HG03095 (cell line): ENCODE measurements around the gene EXOC3L1.

Source experiments
- ATAC-seq: cut with Tn5 transposase; IDR thresholded peaks from one replicate; pipeline ENCODE4 v1.9.1; 2021; ENCODE audit warnings: moderate library complexity; ENCODE audit not compliant: unreplicated experiment

Gene EXOC3L1

DNA sequence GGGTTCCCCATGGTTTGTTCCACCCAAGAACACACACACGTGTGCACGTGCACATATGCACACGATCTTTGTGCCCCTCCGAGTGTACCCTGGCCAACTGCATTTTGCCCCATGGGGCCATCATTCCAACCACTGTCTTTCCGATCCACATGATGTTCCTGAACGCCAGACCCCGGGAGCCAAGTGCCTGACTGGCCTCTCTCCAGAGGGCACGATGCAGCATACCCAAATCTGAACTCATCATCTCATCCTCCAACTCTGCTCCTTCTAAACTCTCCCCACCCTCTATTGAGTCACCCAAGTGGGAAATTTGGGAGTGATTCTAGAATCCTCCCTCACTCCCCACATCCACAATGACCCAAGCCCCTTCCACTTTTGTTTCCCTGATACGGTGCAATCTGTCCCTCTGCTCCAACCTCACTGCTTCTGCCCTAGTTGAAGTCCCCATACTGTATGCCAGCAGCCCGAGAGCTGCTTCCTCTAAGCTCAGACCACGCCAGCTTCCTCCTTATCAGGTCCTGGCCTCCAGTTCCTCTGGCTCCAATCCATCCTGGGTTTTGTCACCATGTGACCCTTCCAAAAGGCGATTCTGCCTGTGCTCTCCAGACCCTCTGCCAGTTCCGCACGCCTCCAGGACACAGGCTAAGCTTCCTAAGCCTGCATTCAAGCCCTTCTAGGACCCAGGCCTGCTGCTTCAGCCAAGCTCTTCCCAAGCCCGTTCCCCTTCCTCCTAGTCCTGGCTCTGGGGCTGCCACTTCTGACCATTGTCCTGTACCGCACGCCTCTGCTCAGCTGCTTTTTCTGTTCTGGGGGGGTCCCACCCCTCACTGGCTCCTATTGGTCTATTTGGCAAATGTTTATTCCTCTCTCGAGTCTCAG, 26.9 kb upstream of the EXOC3L1 start:
- no peak for ATAC-seq

DNA sequence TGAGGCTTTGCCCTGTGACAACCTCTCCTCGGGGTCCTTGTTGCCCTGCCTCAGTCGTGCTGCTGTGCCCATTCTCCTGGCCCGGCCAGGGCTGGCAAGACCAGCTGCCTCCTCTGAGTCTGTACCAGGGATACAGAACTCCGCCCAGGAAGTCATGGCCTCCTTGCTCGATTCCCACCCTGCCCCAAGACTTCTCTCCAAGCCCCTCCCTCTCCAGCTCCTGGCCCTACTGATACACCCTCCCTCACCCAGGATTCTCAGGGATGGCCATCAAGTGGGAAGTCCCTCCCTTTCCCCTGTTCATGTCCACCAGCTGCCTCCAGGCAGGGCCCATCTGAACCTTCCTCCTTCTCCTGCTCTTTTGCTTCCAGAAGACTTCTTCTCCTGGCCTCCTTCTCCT, 25.8 kb upstream of the EXOC3L1 start:
- ATAC-seq: no peak

DNA sequence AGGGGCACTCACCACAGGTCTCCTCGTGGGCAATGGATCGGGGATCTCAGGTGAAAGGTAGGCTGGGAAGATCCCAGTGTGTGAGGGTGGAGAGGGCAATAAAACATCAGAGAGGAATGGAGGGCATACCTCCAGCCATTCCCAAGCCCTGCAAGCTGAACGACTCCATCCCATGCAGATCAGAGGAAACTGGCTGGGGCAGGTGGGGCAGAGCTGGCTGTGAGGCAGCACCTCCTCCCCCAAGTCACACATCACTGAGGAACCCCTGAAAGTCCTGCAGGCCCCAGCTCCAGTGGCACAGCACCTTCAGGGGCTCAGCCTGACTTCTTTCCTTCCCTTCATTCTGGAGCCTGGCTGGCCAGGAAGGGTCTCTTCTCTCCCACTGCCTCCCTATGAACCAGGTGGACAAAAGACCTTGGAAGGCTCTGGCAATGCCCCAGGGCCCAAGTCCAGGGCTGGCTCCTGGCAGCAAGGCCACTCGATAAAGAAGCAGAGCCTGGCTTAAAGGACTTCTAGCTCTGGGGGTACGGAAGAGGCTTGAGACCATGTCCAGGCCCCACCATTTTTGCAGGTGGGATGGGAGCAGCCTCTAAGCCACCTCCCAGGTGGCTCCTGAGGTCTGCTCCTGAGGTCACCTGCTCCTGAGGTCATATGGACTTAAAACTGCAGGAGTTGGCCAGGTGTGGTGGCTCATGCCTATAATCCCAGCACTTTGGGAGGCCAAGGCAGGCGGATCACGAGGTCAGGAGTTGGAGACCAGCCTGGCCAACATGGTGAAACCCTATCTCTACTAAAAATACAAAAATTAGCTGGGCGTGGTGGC, 23.5 kb upstream of the EXOC3L1 start:
- no peak for ATAC-seq

DNA sequence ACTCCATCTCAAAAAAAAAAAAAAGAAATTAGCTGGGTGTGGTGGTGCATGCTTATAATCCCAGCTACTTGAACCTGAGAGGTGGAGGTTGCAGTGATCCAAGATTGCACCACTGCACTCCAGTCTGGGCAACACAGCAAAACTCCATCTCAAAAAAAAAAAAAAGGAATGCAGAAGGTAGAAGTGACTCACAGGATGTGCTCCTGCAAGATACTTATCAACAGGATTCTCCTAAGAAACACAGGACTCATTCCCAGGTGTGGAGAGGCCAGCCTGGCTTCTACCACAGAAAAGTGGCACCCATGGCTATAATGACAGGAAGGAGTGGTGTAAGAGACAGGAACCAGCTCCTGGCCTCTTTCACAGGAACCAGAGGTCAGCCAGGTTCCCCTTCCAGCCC, 22.8 kb upstream of the EXOC3L1 start:
- ATAC-seq: no peak

DNA sequence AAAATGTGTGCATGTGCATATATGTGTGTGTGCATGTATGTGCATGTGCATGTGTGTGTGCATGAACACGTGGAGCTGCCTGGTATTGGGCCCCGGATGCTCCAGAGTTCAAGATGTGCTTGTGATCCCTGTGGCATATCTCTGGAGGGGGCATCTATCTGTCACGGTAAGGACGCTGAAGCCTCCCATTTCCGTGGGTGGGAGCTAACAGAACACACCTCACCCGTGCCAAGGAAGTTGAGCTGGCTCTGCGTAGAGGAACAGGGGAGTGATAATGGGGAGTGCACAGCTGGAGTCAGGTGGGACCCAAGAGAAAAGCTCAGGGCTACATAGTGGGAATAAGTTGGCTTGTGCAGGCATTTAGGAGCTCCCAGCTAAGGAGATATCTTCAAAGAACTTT, 21.7 kb upstream of the EXOC3L1 start:
- no peak for ATAC-seq

DNA sequence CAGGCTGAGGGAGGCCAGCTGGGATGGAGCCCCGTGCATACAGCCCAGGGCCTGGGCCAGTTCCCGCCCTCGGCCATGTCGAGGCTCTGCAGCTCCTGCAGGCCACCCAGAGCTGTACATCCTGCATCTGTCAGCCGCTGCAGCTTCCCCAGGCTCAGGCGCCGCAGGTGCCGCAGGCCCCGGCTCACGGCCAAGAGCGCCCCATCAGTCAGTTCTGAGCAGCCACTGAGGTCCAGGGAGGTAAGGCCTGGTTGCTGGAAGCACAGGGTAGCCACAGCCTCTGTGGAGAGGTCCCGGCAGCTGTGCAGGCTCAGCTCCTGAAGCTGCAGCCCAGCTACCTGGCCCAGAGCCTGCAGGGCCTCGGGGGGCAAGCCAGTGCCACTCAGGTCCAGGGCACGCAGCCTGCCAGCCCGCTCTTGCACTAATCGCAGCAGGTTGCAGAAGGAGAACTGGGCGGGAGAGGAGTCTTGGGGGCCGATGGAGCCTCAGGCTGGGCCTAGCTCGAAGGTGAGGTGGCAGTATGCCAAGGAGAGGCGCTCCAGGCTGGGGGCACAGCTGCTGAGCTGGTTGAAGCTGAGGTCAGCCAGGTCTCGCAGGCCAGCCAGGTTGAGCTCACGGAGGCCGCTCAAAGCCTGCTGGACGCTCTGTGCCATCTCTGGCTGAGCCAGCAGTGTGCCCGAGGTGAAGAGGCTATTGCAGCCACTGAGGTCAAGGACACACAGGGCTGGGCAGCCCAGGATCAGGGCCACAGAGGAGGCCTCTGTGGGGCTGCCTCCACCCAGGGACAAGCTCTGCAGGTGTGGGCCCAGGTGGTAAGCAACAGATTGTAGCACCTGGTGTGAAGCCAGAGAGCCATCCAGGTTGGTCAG, 20.4 kb upstream of the EXOC3L1 start:
- no peak for ATAC-seq

DNA sequence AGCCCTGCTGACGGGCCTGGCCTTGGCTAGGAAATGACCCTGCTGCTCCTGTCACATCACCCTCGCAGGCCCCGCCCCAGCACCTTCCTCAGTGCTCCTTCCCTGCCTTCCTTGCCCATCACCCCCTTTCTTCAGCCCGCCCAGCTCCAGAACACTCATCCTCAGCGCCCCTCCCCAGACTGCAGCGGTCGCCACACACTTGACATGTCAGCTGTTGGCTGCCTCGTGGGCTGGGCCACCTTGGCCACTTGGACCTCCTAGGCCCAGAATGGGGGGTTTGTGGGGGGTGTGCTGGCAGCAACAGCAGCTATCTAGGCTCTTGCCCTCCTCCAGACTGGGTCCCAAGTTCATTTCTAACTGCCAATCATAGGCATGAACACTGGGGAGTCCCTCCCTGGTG, 19.6 kb upstream of the EXOC3L1 start:
- no peak for ATAC-seq

DNA sequence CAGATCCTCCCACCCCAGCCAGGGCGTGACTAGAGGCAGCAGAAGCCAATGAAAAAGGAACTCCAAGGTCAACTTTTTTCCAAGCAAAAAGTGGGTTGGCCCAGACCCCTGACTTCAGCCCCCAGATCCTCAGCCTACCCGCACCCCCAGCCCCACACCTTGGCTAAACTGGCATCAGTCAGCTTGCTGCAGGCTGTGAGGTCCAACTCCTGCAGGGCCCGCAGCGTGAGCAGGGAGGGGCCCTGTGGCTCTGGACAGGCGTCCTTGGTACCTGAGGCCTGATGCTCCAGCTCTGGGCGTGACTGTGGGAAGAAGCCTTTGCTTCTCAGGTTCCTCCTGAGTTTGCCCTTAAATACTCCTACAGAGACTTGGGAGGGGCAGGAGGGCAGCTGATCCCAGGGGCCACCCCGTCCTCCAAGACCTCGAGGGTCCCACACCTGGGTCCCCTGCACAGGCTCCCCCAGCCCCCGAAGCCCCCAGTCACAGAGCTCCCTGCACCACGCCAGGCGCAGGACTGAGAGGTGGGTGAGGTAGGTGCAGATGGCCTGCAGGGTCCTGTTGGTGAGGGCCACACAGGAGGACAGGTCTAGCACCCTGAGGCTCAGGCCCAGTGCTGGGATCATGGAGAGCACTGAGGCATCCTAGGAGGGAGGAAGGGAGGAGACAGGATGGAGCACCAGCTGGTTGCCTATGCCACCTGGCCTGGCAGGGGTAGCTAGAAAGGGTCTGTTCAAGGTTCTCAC, 18.4 kb upstream of the EXOC3L1 start:
- no peak for ATAC-seq

DNA sequence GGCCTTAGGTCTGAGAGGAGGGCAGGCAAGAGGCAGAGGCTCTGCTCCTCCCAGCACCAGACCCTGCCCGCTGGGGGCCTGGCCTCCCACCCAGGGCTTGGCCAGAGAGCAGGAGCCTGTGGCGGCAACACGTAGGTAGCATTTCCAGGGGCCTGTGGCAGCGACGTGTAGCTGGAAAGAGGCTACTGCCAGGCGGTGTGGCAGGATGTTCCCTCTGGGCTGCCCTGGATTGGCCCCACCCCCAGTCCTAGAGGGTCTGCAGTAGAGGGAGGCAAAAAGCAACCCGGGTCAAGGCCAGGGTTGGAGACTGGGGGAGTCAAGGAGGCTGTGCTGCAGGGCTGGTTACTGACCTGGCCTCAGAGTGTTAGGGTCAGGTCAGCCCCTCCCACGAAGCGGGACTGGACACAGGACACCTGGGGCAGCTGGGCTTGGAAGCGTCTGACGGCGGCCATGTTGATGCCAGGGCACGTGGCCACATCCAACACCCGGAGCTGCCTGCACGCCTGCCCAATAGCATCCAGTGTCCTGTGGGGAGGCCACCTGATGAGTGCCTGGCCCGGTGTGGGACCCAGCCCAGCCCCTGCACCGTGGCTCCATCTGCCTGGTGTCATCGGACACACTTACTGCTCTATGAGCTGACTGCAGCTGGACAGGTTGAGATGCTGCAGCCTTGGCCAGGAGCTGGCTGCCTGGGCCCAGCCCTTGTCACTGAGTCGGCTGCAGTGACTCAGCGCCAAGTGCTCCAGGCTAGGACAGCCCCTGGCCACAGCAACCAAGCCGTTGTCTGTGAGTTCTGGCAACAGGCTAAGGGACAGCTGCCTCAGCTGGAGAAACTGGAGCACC, 17.5 kb upstream of the EXOC3L1 start:
- ATAC-seq: no peak

DNA sequence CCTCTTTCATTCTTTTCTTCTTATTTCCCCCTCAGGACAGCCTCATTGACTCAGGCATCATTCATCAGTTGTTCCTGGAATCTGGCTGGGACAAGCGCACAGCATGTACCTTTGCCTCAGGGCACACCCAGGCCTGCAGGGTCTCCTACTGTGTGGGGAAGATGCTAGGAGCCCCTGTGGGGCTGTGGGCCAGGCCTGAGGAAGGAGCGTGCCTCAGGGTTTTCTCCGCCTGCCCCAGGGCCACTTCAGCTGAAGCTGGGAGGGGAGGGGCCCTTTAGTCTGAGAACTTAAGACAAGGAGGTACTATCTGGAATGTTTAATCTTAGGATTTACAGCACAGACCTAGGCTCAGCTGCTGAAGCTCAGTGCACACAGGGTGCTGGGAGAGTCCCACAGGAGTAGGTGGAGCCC, 16.9 kb upstream of the EXOC3L1 start:
- ATAC-seq: no peak

DNA sequence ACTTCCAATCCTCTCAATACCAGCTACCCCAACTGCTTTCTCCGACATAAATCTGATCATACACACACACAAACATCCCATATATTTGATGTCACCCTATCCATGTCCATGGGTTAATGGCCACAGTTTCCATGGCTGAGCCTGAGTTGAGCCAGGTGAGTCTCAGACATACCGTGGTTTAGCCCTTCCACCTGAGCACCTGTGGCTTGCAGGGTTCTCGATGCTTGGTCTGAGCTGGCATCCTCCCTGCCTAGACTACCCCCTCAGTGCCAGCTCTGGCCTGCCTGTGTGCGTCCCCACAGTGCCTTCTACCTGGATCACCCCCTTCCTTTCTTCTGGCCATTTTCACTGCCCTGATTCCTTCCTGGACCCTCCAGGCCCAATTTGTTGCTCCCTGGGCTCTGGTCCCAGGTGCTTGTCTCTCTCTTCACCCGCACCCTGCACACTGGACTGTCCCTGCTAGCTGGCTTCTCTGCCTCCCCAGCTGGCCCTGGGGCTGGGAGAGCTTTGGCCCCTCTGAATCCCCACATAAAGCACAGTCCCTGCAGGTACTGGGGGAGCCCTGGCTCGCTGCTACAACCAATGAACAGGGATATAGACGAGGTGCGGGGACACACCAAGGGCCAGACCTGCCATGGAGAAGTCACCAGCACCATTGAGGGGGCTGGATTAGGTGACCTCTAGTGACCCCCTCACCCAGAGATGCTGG, 16.3 kb upstream of the EXOC3L1 start:
- ATAC-seq: no peak

DNA sequence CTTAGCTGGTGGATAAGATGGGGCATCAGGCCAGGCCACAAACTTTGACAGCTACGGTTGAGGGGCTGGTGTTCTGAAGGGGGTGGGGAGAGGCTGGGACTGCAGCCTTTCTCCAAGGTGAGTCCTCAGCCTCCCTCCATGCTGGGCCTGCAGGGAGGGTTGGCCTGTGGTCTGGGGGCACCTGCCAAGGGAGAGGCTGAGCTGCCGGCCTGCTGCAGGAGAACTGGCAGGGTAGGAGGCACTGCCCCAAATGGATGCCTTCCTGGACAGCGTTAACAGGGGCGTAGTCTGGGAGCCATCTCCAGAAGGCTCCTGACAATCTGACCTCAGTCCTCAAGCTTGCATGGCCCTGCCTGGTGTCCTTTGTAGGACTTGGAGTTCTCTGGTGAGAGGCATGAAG, 14.1 kb upstream of the EXOC3L1 start:
- no peak for ATAC-seq

DNA sequence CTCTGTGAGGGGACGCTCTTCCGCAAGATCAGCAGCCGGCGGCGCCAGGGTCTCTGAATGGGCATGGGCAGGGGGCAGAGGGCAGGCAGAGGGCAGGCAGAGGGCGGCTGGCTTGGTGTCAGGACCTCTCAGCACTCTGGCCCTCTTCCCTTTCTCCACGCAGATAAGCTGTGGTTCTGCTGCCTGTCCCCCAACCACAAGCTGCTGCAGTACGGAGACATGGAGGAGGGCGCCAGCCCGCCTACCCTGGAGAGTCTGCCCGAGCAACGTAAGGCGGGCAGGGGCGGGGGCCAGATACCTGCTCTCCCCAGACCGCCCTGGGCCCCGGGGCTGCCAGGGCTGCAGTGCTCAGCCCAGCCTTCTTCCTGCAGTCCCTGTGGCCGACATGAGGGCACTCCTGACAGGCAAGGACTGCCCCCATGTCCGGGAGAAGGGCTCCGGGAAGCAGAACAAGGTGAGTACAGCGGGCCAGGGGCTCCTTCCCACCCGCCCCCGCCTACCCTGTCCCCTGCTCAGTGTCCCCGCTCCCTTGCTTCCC, 13.1 kb upstream of the EXOC3L1 start:
- no peak for ATAC-seq

DNA sequence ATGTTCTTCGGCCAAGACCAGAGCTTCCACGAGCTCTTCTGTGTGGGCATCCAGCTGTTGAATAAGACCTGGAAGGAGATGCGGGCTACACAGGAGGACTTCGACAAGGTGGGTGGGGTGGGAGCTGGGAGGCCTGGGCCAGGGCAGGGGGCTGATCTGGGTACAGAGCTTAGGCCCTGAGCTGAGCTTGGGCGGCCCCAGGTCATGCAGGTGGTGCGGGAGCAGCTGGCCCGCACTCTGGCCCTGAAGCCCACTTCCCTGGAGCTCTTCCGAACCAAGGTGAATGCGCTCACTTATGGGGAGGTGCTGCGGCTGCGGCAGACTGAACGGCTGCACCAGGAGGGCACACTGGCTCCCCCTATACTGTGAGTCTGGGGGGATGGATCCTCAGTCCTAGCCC, 12.5 kb upstream of the EXOC3L1 start:
- no peak for ATAC-seq

DNA sequence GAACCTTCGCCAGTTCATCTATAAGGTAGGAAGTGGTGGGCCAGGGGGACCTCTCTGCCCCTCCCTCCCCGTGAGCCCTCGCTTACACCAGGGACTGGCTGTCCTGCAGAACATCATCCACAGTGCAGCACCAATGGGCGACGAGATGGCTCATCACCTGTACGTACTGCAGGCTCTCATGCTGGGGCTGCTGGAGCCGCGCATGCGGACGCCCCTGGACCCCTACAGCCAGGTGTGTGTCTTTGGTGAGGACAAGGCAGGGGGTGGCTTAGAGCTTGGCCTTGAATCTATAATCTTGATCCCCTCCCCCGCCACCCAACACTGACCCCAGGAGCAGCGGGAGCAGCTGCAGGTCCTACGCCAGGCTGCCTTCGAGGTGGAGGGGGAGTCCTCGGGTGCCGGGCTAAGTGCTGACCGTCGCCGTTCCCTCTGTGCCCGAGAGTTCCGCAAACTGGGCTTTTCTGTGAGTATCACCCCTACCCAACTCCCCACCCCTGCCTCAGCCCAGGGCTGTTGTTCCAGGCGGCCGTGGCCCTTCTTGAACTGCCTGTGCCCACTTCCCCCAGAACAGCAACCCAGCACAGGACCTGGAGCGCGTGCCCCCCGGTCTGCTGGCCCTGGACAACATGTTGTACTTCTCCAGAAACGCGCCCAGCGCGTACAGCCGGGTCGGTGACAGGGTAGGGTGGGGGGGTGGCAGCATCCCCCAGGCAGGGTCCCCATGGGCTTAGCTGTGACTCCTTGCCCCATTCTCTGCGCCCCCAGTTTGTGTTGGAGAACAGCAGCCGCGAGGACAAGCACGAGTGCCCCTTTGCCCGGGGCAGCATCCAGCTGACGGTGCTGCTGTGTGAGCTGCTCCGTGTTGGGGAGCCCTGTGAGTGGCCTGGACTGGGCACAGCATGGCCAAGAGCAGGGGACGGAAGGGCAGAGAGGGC, 11.7 kb upstream of the EXOC3L1 start:
- no peak for ATAC-seq

DNA sequence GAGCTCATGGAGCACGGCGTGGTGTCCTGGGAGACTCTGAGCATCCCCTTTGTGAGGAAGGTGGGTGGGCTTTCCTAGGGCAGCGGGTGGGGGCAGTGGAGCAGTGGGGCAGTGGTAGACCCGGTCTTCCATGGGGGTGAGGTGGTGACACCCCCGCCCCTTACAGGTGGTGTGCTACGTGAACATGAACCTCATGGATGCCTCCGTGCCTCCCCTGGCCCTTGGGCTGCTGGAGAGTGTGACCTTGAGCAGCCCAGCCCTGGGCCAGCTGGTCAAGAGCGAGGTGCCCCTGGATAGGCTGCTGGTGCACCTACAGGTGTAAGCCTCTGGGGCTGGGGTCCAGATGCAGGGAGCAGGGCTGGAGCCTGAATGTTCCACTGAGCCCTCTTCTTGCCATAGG, 10.6 kb upstream of the EXOC3L1 start:
- ATAC-seq: no peak

DNA sequence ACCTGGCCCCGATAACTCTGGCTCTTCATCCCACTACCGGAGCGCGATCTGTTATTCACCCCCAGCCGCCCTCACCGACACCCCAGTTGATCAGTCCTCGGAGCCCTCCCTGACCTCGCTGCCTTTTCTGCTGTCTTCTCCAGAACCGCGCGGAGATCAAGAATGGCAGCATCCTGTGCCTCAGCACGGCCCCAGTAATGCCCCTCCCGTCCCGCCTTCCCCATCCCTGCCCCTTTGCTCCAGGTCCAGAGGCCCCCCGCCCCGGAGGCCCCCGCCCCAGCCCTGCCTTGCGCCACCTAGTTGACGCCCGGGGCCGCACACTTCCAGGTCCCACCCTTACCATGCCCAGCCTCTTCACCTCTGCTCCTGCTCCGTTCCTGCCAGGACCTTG, 9.9 kb upstream of the EXOC3L1 start:
- no peak for ATAC-seq
